HL-60 (cell line): ENCODE results near the gene TTLL7.

ENCODE experiments used
- DNase-seq, 2 experiments: peaks; one replicate each; pipeline ENCODE4 v3.0.0-alpha.2; 2010 to 2020; ENCODE audit warnings: low read depth in 1 of 2, low spot score in 1 of 2
- H3K27ac ChIP-seq: fragments of 250-450 bp; sonication (Bioruptor Pico); replicated peaks from 2 replicates; pipeline ENCODE4 v1.5.1; 2020; ENCODE audit warnings: mild to moderate bottlenecking, moderate library complexity
- H3K27me3 ChIP-seq: fragments of 250-450 bp; sonication (Bioruptor Pico); 2 replicates; pipeline ENCODE4 v1.5.1; 2021; ENCODE audit warnings: mild to moderate bottlenecking, moderate library complexity; ENCODE audit not compliant: insufficient read depth, poor library complexity, severe bottlenecking
- H3K4me3 ChIP-seq: replicated peaks from 2 replicates; pipeline ENCODE4 v1.5.1; 2011; ENCODE audit warnings: mild to moderate bottlenecking, control low read depth, low read length; ENCODE audit not compliant: insufficient read depth
- CTCF ChIP-seq: IDR thresholded peaks from one replicate; pipeline ENCODE4 v1.5.1; 2011; ENCODE audit warnings: low read length, control low read depth, inconsistent platforms; ENCODE audit not compliant: insufficient read depth
- GABPA ChIP-seq: IDR thresholded peaks from 2 replicates; pipeline ENCODE4 v1.6.1; 2012; ENCODE audit warnings: low read depth
- POLR2AphosphoS5 ChIP-seq: IDR thresholded peaks from 2 replicates; pipeline ENCODE4 v1.6.1; 2012; ENCODE audit warnings: low read depth
- REST ChIP-seq: IDR thresholded peaks from 2 replicates; pipeline ENCODE4 v1.6.1; 2012; ENCODE audit warnings: low read depth; ENCODE audit not compliant: insufficient replicate concordance
- SPI1 ChIP-seq: IDR thresholded peaks from 2 replicates; pipeline ENCODE4 v1.6.1; 2012; ENCODE audit warnings: low read depth, mild to moderate bottlenecking, borderline replicate concordance

The TTLL7 gene

DNA sequence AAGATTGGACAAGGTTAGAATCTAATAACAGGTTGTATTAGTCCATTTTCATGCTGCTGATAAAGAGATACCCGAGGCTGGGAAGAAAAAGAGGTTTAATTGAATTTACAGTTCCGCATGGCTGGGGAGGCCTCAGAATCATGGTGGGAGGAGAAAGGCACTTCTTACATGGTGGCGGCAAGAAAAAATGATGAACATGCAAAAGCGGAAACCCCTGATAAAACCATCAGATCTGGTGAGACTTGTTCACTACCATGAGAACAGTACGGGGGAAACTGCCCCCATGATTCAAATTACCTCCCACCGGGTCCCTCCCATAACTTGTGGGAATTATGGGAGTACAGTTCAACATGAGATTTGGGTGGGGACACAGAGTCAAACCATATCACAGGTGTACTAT is 22.9 kb upstream of the TTLL7 start:
- Histone ChIP-seq H3K4me3 (no peak overlapping the region), H3K27me3 (no peaks in the 10 kb centered on the region), H3K27ac (no peak overlapping the region)
- TF ChIP-seq SPI1: no peak
- TF ChIP-seq REST: no peak
- TF ChIP-seq POLR2AphosphoS5: no peak
- no peak for TF ChIP-seq CTCF
- no peak for TF ChIP-seq GABPA
- DNase-seq: no peak

GRCh38 chr1:84020151-84020550 is 21.2 kb upstream of the TTLL7 start:
- Histone ChIP-seq H3K27ac (no peak overlapping the region), H3K27me3 (no peaks in the 10 kb centered on the region), H3K4me3 (no peak overlapping the region)
- TF ChIP-seq GABPA (no peak), CTCF (no peak)
- no peak for DNase-seq

DNA sequence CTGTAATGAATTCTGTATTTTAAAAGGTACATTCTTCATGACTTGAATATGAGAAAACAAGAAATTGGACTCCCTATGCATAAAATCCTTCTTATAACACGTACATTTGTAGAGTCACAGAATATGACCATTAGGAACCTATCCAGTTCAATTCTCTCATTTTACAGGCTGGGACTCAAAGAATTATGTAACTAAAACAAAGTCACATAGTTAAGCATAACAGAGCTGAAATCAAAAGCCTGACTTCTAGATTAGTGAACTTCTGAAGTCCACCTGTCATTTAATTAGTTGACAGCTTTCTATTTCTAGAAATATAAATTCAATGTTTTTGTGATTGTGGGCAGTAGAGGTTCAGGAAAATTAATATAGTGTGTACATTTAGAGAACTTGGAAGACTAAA is 20.3 kb upstream of the TTLL7 start:
- DNase-seq: no peak
- TF ChIP-seq GABPA (no peak), SPI1 (no peak), POLR2AphosphoS5 (no peak), CTCF (no peak), REST (no peak)
- Histone ChIP-seq H3K27ac (no peak overlapping the region), H3K4me3 (no peak overlapping the region), H3K27me3 (no peaks in the 10 kb centered on the region)

GRCh38 chr1:84013708-84014107 is 14.8 kb upstream of the TTLL7 start:
- DNase-seq: no peak

More at GRCh38 chr1:84013708-84014107, 14.8 kb upstream of the TTLL7 start:
- TF ChIP-seq GABPA (no peak), CTCF (no peak), POLR2AphosphoS5 (no peak), SPI1 (no peak), REST (no peak)
- Histone ChIP-seq H3K4me3 (no peak overlapping the region), H3K27me3 (no peaks in the 10 kb centered on the region), H3K27ac (no peak overlapping the region)
